Heart left ventricle (tissue), 16 donors: Measurements from ENCODE around the gene MAPK1IP1L. TPM values are rescaled to one million over a fixed set of nuclear protein-coding genes. Genes with fewer than 3 reads are reported as not detected.

Source experiments
- ATAC-seq, 4 donors: fragments of 200-7000 bp; cut with Tn5 transposase; one replicate each; pipeline ENCODE4 v1.9.1; 2020 to 2022; ENCODE audit warnings: moderate library complexity in 4 of 4, mild to moderate bottlenecking in 3 of 4, moderate number of reproducible peaks in 1 of 4
- DNase-seq, 5 donors: peaks; one replicate each; pipeline ENCODE4 v3.0.0-alpha.2; 2020
- H3K27ac ChIP-seq, 12 donors: fragments of 200-600 bp; sonication (generic) in 4 of 12; one replicate each; pipeline versions ENCODE4 v1.5.0 to v1.8.0; 2016 to 2022; ENCODE audit warnings: mild to moderate bottlenecking in 2 of 12
- H3K27me3 ChIP-seq, 9 donors: fragments of 200-600 bp; sonication (generic) in 2 of 9; one replicate each; pipeline versions ENCODE4 v1.5.1 to v1.8.0; 2016 to 2022; ENCODE audit warnings: mild to moderate bottlenecking in 3 of 9
- H3K36me3 ChIP-seq, 9 donors: fragments of 200-600 bp; sonication (generic) in 2 of 9; one replicate each; pipeline versions ENCODE4 v1.5.0 to v1.8.0; 2018 to 2022; ENCODE audit warnings: mild to moderate bottlenecking in 2 of 9
- H3K4me1 ChIP-seq, 12 donors: fragments of 200-600 bp; sonication (generic) in 4 of 12; one replicate each; pipeline versions ENCODE4 v1.5.0 to v1.8.0; 2016 to 2022; ENCODE audit warnings: mild to moderate bottlenecking in 3 of 12
- H3K4me3 ChIP-seq, 12 donors: fragments of 200-600 bp; sonication (generic) in 4 of 12; one replicate each; pipeline versions ENCODE4 v1.5.0 to v1.8.0; 2017 to 2022; ENCODE audit warnings: mild to moderate bottlenecking in 9 of 12, moderate library complexity in 4 of 12
- H3K9me3 ChIP-seq, 12 donors: fragments of 200-600 bp; sonication (generic) in 4 of 12; one replicate each; pipeline versions ENCODE4 v1.5.0 to v1.8.0; 2016 to 2022; ENCODE audit warnings: mild to moderate bottlenecking in 1 of 12
- CTCF ChIP-seq, 12 donors: fragments of 200-600 bp; sonication (generic) in 4 of 12; IDR thresholded peaks; one replicate each; pipeline versions ENCODE4 v1.5.0 to v1.8.0; 2018 to 2022; ENCODE audit warnings: antibody characterized with exemption in 12 of 12, mild to moderate bottlenecking in 5 of 12
- POLR2A ChIP-seq, 2 donors: fragments of 450-650 bp; IDR thresholded peaks; one replicate each; pipeline ENCODE4 v1.6.1; 2017; ENCODE audit warnings: antibody characterized with exemption in 2 of 2, mild to moderate bottlenecking in 2 of 2, moderate library complexity in 2 of 2
- WGBS, 4 donors: extraction: QIAGEN DNeasy Blood & Tissue Kit in 2 of 4; methylation state at CpG; one replicate each; pipeline versions ENCODE4 v1.1.5 to v1.1.7; 2013 to 2018; 5-methylcytosine and 5-hydroxymethylcytosine counted together
- intact Hi-C, 10 donors: fragments of 100-400 bp; cut with DNase I; formaldehyde crosslinking; loops; one replicate each; pipeline versions ENCODE4 v1.11.1 to v1.14.2; 2022
- polyA plus RNA-seq, 2 donors: library from polyadenylated mRNA; stranded (reverse); fragments of 200-250 nt; gene quantifications; one replicate each; pipeline ENCODE4 v1.2.3, GENCODE V29; 2013
- total RNA-seq, 9 donors: library from RNA; depleted of rRNA in 2 of 9; stranded (reverse); fragments of >200 nt in 2 of 9; fragmentation: NEBNext Ultra II Directional in 3 of 9; extraction: Animal tissue kit (Norgen Biotek cat#: 25700) in 3 of 9; gene quantifications; one replicate each; pipeline versions ENCODE4 v1.1.0 to v1.2.4, GENCODE V29; 2016 to 2023
- donor health status: ischemic (EF 13 %, LVEDD 7.1; RV severe dilation, severe dysfunction).
- donor health status: healthy with polysubstance abuse.
- donor health status: DM: no; HTN: yes; CAD: no.
- donor health status: DM: no; HTN: no; CAD: no.
- donor health status: ischemic (EF 25% LVEDD 6.9; RV normal size, moderate dysfunction).
- donor health status: ischemic (EF 25% LVEDD 5.7; RV mildly dilated, moderate dysfunction).
- donor health status: healthy.
- donor health status: DM: yes; HTN: yes; CAD: no.
- donor health status: ischemic (EF 35%, LVEDD 5.7; RV mildly dilated, moderate dysfunction).
- donor health status: nonischemic (EF 11% LVEDD 7.7; RV severe dilation, severe dysfunction).
- donor health status: DM: yes; HTN: yes; CAD: no.
- donor health status: PGD.
- donor health status: ischemic (EF 29% LVEDD 5.4; RV normal size, mild dysfunction).
- donor health status: nonischemic (EF 23%, LVEDD 6.1; RV moderate dilation, normal function).

MAPK1IP1L gene
- total and polyA plus RNA-seq, 11 donors: 23.8 to 159 (median 77.5) TPM

GRCh38 chr14:55107766-55108554 lies 56.5 kb downstream of the MAPK1IP1L start:
- no peaks in the 10 kb centered on the region for H3K27me3 ChIP-seq
- H3K9me3 ChIP-seq: peaks cover 0 to 6% (median 0%) of the 10 kb centered on the region in 12 donors
- no peaks in the 10 kb centered on the region for H3K36me3 ChIP-seq
- H3K4me3 ChIP-seq: peak overlapping the region in 1 of 12 donors; percentile 19
- H3K4me1 ChIP-seq: peaks cover 15 to 61% (median 46%) of the 10 kb centered on the region in 12 donors
- ATAC-seq (peak; percentile 76 to 95 (median 93)), DNase-seq (peak; percentile 90 to 95 (median 93))
- WGBS, 4 donors: 21 to 41% (median 24%) methylated on average over 18 to 19 of the region's 19 CpGs
- TF ChIP-seq POLR2A (IDR thresholded peaks at IDR 0.05): no peak
- TF ChIP-seq CTCF (IDR thresholded peaks at IDR 0.05): no peak
- peak overlapping the region; percentile 77 to 94 (median 88) for H3K27ac ChIP-seq
- intact Hi-C loops: no loop called here

- H3K36me3 ChIP-seq: no peaks in the 10 kb centered on the region
- intact Hi-C loops: no loop called here
- 97 to 100% (median 100%) methylated on average over 1 of the region's 1 CpG for WGBS, 4 donors
- H3K27ac ChIP-seq: no peak overlapping the region
- H3K9me3 ChIP-seq: no peaks in the 10 kb centered on the region
- H3K27me3 ChIP-seq: no peaks in the 10 kb centered on the region
- no peak for TF ChIP-seq POLR2A (IDR thresholded peaks at IDR 0.05)
- TF ChIP-seq CTCF (IDR thresholded peaks at IDR 0.05): no peak
- no peak overlapping the region for H3K4me3 ChIP-seq
- ATAC-seq (no peak), DNase-seq (no peak)
- peaks cover 8 to 43% (median 31%) of the 10 kb centered on the region in 12 donors for H3K4me1 ChIP-seq
Observed at GRCh38 chr14:55109836-55110235, 58.4 kb downstream of the MAPK1IP1L start.

- no peaks in the 10 kb centered on the region for H3K36me3 ChIP-seq
- intact Hi-C loops: no loop called here
- no peak overlapping the region for H3K4me3 ChIP-seq
- ATAC-seq (no peak), DNase-seq (no peak)
- no peak overlapping the region for H3K27ac ChIP-seq
- no peaks in the 10 kb centered on the region for H3K27me3 ChIP-seq
- peaks cover 6 to 41% (median 24%) of the 10 kb centered on the region in 12 donors for H3K4me1 ChIP-seq
- no peaks in the 10 kb centered on the region for H3K9me3 ChIP-seq
- WGBS, 4 donors: 87 to 98% (median 97%) methylated on average over 8 to 10 of the region's 10 CpGs
- TF ChIP-seq POLR2A (IDR thresholded peaks at IDR 0.05) (no peak), CTCF (IDR thresholded peaks at IDR 0.05) (no peak)
Observed at GRCh38 chr14:55111122-55111708, 59.8 kb downstream of the MAPK1IP1L start.

GRCh38 chr14:55114720-55115119 lies 63.3 kb downstream of the MAPK1IP1L start:
- H3K4me1 ChIP-seq: peaks cover 3 to 39% (median 25%) of the 10 kb centered on the region in 12 donors
- DNase-seq: no peak
- no peaks in the 10 kb centered on the region for H3K27me3 ChIP-seq
- H3K4me3 ChIP-seq: no peak overlapping the region
- intact Hi-C loops: no loop called here
- no peak for ATAC-seq
- TF ChIP-seq POLR2A (IDR thresholded peaks at IDR 0.05): no peak
- no peak for TF ChIP-seq CTCF (IDR thresholded peaks at IDR 0.05)
- H3K27ac ChIP-seq: no peak overlapping the region
- WGBS, 4 donors: 70 to 80% (median 71%) methylated on average over 2 of the region's 2 CpGs
- no peaks in the 10 kb centered on the region for H3K9me3 ChIP-seq
- no peaks in the 10 kb centered on the region for H3K36me3 ChIP-seq
